A673 (cell line): ENCODE data around the gene LSR. TPM values are rescaled to one million over a fixed set of nuclear protein-coding genes. Genes with fewer than 3 reads are reported as not detected.
"Not testable (repeated sequence)": the region's sequence is repeated elsewhere in the genome, so short reads cannot be mapped to it uniquely, and the experiment has no call there.

Experiments
- BruUV-seq: library from RNA; stranded (reverse); fragments of 400-500 nt; replicated peaks from 2 replicates; lab custom pipeline; 2021; lab: Mats Ljungman, UMichigan
- CTCF ChIA-PET: fragments of 300-600 bp; sonication (Branson Sonifier 250); formaldehyde crosslinking; loops from one replicate; lab custom pipeline; 2022; ENCODE audit warnings: antibody characterized with exemption; lab: Charles Lee
- POLR2A ChIA-PET: fragments of 300-600 bp; sonication (Branson Sonifier 250); formaldehyde crosslinking; loops from one replicate; lab custom pipeline; 2022; ENCODE audit warnings: antibody characterized with exemption; ENCODE audit not compliant: low non-redundant PET; lab: Charles Lee
- DNase-seq: peaks from one replicate; pipeline ENCODE4 v3.0.0-alpha.2; 2015; ENCODE audit warnings: low spot score
- H3K27ac ChIP-seq: fragments of 200-600 bp; sonication (generic); 2 replicates; pipeline ENCODE4 v1.5.1; 2016; ENCODE audit warnings: mixed run types, low read depth, mild to moderate bottlenecking, mixed read lengths, antibody characterized with exemption, low read length; ENCODE audit not compliant: poor library complexity, severe bottlenecking
- H3K27me3 ChIP-seq: fragments of 200-600 bp; sonication (generic); replicated peaks from 2 replicates; pipeline ENCODE4 v1.6.1; 2017; ENCODE audit warnings: mixed run types, low read depth, mild to moderate bottlenecking, mixed read lengths, antibody characterized with exemption, low read length; ENCODE audit not compliant: insufficient read depth, poor library complexity
- H3K36me3 ChIP-seq: fragments of 200-600 bp; sonication (generic); 2 replicates; pipeline ENCODE4 v1.6.1; 2016; ENCODE audit warnings: mixed run types, mild to moderate bottlenecking, mixed read lengths, antibody characterized with exemption, low read length; ENCODE audit not compliant: insufficient read depth, poor library complexity, severe bottlenecking
- H3K4me1 ChIP-seq: fragments of 200-600 bp; sonication (generic); 2 replicates; pipeline ENCODE4 v1.6.1; 2017; ENCODE audit warnings: mixed run types, mild to moderate bottlenecking, mixed read lengths, antibody characterized with exemption, low read length; ENCODE audit not compliant: insufficient read depth, poor library complexity, severe bottlenecking
- H3K4me3 ChIP-seq: fragments of 200-600 bp; sonication (generic); 2 replicates; pipeline ENCODE4 v1.5.1; 2016; ENCODE audit warnings: low read depth, mixed run types, mild to moderate bottlenecking, mixed read lengths, low read length; ENCODE audit not compliant: poor library complexity, severe bottlenecking
- H3K9me3 ChIP-seq: fragments of 200-600 bp; sonication (generic); 2 replicates; pipeline ENCODE4 v1.6.1; 2016; ENCODE audit warnings: mixed run types, low read depth, mild to moderate bottlenecking, mixed read lengths, antibody characterized with exemption, low read length; ENCODE audit not compliant: poor library complexity, severe bottlenecking
- CTCF ChIP-seq: fragments of 300-800, 200-600 bp; sonication (generic); conservative IDR thresholded peaks from 2 replicates; pipeline ENCODE4 v1.5.1; 2017; ENCODE audit warnings: low read depth, mild to moderate bottlenecking, antibody characterized with exemption, low read length, moderate library complexity, mixed read lengths
- EZH2 ChIP-seq: fragments of 200-600 bp; sonication (generic); IDR thresholded peaks from 2 replicates; pipeline ENCODE4 v1.6.1; 2017; ENCODE audit warnings: borderline replicate concordance, low read depth, mild to moderate bottlenecking, mixed read lengths, antibody characterized with exemption, low read length; ENCODE audit not compliant: poor library complexity, severe bottlenecking
- intact Hi-C: fragments of 100-400 bp; cut with micrococcal nuclease; formaldehyde crosslinking; loops from one replicate; pipeline ENCODE4 v1.10.0; 2022; ENCODE audit not compliant: unreplicated experiment
- total RNA-seq: library from RNA; stranded (reverse); gene quantifications from 2 replicates; pipeline ENCODE4 v1.2.3, GENCODE V29; 2021

The LSR gene
- total RNA-seq, 1 experiment from 2014 or later = 1.9 TPM

GRCh38 chr19:35285095-35285449, 36.3 kb downstream of the LSR start:
- H3K27me3 ChIP-seq = no peaks in the 10 kb centered on the region
- CTCF ChIA-PET = no interaction called here
- no peaks in the 10 kb centered on the region for H3K4me1 ChIP-seq
- TF ChIP-seq CTCF = no peak
- TF ChIP-seq EZH2 = no peak
- H3K36me3 ChIP-seq = no peaks in the 10 kb centered on the region
- POLR2A ChIA-PET = no interaction called here
- no peaks in the 10 kb centered on the region for H3K9me3 ChIP-seq
- intact Hi-C loops = no loop called here
- DNase-seq = no peak
- H3K4me3 ChIP-seq = no peak overlapping the region
- BruUV-seq = no TSS peak
- no peak overlapping the region for H3K27ac ChIP-seq

- H3K9me3 ChIP-seq, CTCF ChIA-PET, POLR2A ChIA-PET, H3K27ac ChIP-seq, H3K36me3 ChIP-seq, H3K4me3 ChIP-seq, intact Hi-C loops, H3K4me1 ChIP-seq, H3K27me3 ChIP-seq, BruUV-seq, DNase-seq: not testable (repeated sequence)
These were observed 36.7 kb downstream of the LSR start for GRCh38 chr19:35285465-35285864.

- H3K4me3 ChIP-seq, H3K36me3 ChIP-seq, H3K27me3 ChIP-seq, CTCF ChIA-PET, H3K4me1 ChIP-seq, POLR2A ChIA-PET, DNase-seq, intact Hi-C loops, H3K27ac ChIP-seq, BruUV-seq, H3K9me3 ChIP-seq: not testable (repeated sequence)
These were observed 37.3 kb downstream of the LSR start for GRCh38 chr19:35286101-35286500.

GRCh38 chr19:35287713-35288112, 38.9 kb downstream of the LSR start:
- CTCF ChIA-PET = interaction anchor here (0.7 kb wide), 1 partner anchor 24 kb away, joined by 4 read pairs; no protein-coding TSS in a partner anchor
- POLR2A ChIA-PET = no interaction called here
- Histone ChIP-seq H3K4me1 (no peaks in the 10 kb centered on the region), H3K9me3 (no peaks in the 10 kb centered on the region), H3K27ac (no peak overlapping the region), H3K4me3 (no peak overlapping the region), H3K36me3 (no peaks in the 10 kb centered on the region), H3K27me3 (peaks cover 14% of the 10 kb centered on the region)
- intact Hi-C loops = no loop called here
- TF ChIP-seq EZH2 (no peak), CTCF (no peak)
- DNase-seq = no peak
- no TSS peak for BruUV-seq
